Neural progenitor cell (in vitro differentiated cells): Measurements from ENCODE around the gene TBL1Y.
"Not testable (repeated sequence)": the region's sequence is repeated elsewhere in the genome, so short reads cannot be mapped to it uniquely, and the experiment has no call there.

Experiments used
- EZH2 ChIP-seq: fragments of 200-600 bp; sonication (generic); IDR thresholded peaks from 2 replicates; pipeline ENCODE4 v1.6.1; 2017; ENCODE audit warnings: antibody characterized with exemption, mild to moderate bottlenecking, moderate library complexity
- EZH2phosphoT487 ChIP-seq: fragments of 200-600 bp; sonication (generic); IDR thresholded peaks from 2 replicates; pipeline ENCODE4 v1.6.1; 2017; ENCODE audit warnings: antibody characterized with exemption
- TF ChIP-seq, protein P1 (sequence below): fragments of 200-600 bp; sonication (generic); IDR thresholded peaks from 2 replicates; pipeline ENCODE4 v1.5.1; 2017; ENCODE audit warnings: antibody characterized with exemption, mild to moderate bottlenecking

GRCh38 chrY:7052461-7052860 is 142.0 kb downstream of the TBL1Y start:
- TF ChIP-seq, protein P1, sequence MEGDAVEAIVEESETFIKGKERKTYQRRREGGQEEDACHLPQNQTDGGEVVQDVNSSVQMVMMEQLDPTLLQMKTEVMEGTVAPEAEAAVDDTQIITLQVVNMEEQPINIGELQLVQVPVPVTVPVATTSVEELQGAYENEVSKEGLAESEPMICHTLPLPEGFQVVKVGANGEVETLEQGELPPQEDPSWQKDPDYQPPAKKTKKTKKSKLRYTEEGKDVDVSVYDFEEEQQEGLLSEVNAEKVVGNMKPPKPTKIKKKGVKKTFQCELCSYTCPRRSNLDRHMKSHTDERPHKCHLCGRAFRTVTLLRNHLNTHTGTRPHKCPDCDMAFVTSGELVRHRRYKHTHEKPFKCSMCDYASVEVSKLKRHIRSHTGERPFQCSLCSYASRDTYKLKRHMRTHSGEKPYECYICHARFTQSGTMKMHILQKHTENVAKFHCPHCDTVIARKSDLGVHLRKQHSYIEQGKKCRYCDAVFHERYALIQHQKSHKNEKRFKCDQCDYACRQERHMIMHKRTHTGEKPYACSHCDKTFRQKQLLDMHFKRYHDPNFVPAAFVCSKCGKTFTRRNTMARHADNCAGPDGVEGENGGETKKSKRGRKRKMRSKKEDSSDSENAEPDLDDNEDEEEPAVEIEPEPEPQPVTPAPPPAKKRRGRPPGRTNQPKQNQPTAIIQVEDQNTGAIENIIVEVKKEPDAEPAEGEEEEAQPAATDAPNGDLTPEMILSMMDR: not testable (repeated sequence)
- TF ChIP-seq EZH2phosphoT487, EZH2: not testable (repeated sequence)
